GM12892 (cell line): Measurements from ENCODE around the gene SNX15.

Experiments used
- DNase-seq: peaks from one replicate; pipeline ENCODE4 v3.0.0; 2011; ENCODE audit not compliant: insufficient read length
- FAIRE-seq: peaks from 2 replicates; lab custom pipeline; 2011; peaks lifted over from hg19 to GRCh38; lab: Jason Lieb, UNC
- POLR2A ChIP-seq: IDR thresholded peaks from 2 replicates; pipeline ENCODE4 v1.6.1; 2011; ENCODE audit warnings: low read depth, low read length, control low read depth
- POLR2AphosphoS5 ChIP-seq: IDR thresholded peaks from 2 replicates; pipeline ENCODE4 v1.6.1; 2011; ENCODE audit warnings: low read depth, low read length, control low read depth
- TAF1 ChIP-seq: IDR thresholded peaks from 2 replicates; pipeline ENCODE4 v1.6.1; 2011; ENCODE audit warnings: low read depth, mild to moderate bottlenecking, control low read depth, low read length, borderline replicate concordance

The SNX15 gene

DNA sequence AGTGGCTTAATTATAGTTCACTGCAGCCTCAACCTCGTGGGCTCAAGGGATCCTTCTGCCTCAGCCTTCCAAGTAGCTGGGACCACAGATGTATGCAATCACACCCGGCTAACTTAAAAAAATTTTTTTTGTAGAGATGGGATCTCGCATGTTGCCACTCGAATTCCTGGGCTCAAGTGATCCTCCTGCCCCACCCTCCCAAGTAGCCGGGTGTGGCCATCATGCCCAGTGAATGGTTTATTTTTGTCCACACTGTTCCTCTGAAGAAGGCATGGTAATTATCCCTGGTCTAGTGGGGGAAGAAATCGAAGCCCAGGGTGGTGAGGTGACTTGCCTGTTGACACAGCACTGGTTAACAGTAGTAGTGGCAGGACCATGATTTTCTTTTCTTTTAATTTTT, 15.7 kb downstream of the SNX15 start:
- no peak for TF ChIP-seq TAF1
- TF ChIP-seq POLR2A: no peak
- TF ChIP-seq POLR2AphosphoS5: no peak
- DNase-seq (no peak), FAIRE-seq (no peak)

DNA sequence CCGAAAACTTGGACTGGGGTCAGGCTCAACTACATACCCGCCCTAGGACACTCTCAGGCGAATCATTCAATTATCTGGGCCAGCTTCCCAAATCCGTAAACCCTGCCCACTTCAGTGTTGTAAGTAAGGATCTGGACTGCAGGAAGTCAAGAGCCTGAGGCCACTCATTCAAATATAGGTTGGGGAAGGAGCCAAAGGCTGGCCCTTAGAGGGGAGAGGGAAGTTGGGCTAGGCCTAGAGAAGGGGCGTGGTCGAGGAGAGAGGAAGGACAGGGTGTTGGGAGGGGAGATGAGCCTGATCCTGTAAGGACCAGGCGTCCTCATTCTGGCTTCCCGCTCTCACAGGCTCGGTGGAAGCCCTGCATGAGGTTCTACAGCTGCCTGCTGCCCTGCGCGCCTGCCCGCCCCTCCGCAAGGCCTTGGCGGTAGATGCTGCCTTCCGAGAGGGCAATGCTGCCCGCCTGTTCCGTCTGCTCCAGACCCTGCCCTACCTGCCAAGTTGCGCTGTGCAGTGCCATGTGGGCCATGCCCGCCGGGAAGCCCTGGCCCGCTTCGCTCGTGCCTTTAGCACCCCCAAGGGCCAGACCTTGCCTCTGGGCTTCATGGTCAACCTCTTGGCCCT, 16.8 kb downstream of the SNX15 start:
- DNase-seq (no peak), FAIRE-seq (no peak)
- TF ChIP-seq POLR2A (no peak), POLR2AphosphoS5 (no peak), TAF1 (no peak)

DNA sequence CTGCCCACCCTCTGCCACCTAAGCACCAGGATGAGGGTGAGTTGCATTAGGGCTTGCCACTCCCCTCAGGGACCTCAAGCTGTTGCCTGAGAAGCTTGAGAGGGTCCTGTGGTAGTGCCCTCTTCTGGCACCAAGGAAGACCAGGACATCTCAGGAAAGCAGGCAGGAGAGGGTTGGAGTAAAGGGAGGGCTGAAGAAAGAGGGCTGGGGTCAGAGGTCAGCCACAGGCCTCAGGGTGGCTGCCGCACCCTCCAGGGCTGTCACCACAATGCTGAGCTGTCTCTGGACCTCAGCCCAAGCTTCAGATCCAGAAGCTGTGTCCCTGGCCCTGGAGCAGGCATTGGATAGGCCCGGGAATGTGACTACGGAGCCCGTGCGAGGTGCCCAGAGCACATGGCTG, 17.8 kb downstream of the SNX15 start:
- DNase-seq (no peak), FAIRE-seq (no peak)
- TF ChIP-seq POLR2AphosphoS5: no peak

DNA sequence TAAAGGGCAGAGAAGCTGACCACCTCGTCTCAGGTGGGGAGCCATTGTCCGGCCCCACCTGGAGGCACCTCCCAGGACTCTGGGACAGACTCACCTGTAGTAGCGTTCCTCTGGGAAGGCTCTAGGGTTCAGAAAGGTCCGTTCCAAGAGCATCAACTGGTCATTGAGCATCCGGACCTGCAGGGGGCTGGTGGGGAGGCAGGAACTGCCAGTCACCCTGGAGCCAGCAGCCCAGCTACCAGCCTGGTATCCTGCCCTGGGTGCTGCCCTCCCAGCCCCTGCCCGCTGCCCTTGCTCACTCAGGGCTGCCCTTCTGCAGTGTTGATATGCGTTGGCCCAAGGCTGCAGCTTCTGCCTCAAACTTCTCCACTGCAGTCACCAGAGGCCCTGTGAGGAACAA, 18.5 kb downstream of the SNX15 start:
- no peak for TF ChIP-seq TAF1
- TF ChIP-seq POLR2A: no peak
- no peak for TF ChIP-seq POLR2AphosphoS5
- no peak for FAIRE-seq
- no peak for DNase-seq

DNA sequence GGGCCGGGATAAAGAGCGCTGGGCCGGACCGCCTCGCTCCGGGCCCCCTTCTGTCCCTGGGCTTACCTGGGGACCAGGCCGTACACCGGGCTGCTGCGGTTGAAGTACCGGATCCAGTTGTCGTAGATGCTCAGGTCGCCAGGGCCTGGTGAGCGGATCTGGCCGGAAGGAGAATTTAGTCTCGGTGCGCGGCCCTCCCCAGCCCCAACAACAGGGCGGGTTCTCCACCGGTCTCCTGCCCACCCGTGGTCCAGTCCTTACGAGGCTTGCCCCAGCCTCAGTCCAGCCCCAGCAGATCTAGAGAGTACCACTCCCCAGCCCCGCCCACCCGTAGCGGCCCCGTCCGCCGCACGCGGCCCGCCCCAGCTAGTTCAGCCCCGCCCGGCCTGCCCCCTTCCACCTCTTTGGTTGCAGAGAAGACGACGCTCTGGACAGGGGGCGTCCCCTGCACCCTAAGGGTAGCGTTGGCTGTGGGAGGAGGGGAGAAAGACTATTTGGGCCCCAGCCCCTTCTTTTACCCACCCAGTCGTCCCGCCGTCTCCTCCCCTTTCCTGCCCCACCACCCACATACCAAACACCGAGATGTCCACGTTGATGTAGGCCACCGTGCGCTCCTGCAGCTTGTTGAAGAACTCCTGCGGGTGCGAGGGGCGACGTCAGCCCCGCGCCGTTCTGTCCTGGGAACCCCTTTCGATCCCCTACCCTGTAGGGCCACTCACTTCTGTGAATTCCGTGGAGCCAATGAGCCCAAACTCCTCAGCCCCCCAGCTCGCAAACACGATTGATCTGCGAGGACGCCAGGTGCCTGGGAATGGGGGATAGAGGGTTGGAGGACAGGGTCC, 20.6 kb downstream of the SNX15 start:
- FAIRE-seq: peak; percentile 71
- peak; percentile 62 for DNase-seq
- TF ChIP-seq POLR2AphosphoS5 (no peak), POLR2A (no peak), TAF1 (no peak)

DNA sequence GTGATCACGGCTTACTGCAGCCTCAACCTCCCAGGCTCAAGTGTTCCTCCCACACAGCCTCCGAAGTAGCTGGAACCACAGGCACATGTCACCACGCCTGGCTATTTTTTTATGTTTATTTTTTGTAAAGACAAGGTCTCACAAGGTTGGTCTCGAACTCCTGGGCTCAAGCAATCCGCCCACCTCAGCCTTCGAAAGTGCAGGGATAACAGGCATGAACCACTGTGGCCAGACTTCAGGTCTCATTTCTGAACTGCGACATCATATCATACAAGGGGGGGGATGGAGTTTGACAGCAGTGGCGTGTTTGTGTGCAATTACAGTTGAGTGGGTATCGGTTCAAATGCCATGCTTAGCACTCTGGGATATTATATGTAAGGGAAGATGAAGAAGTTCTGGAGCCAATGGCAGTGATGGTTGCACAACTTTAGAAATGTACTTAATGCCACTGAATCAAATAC, 24.2 kb downstream of the SNX15 start:
- FAIRE-seq (no peak), DNase-seq (no peak)
- TF ChIP-seq POLR2A (no peak), TAF1 (no peak), POLR2AphosphoS5 (no peak)

DNA sequence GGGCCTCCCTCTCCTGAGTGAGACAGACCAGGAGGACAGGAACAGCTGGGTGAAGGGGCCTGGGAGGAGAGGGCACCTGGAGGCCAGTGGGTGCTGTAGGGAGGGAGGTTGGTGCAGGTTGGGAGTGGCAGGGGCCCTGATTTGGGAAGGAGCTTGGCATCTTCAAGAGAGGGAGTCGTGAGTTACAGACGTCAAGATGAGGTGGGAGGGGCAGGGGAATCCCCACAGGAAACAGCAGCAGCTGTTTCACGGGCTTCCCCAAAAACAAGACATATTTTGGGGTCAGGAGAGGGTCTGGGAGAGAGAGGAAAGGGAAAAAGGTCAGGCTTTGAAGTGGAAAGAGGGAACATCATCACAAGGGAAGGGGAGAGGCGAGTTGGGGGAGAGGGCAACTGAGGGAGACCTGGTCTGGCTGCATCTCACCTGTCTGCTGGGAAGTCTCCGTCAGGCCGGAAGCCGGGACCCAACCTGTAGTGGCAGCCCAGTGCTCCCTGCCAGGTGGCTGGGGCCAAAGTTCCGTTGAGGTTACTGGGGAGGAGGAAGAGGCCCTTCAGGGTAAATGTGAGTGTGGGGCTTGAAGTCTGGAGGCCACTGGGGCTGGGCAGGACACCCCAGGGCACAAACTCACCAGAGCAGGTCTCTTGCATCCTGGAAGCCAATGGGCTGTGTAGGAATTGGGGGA, 26.7 kb downstream of the SNX15 start:
- FAIRE-seq (no peak), DNase-seq (no peak)
- TF ChIP-seq TAF1 (no peak), POLR2AphosphoS5 (no peak)

DNA sequence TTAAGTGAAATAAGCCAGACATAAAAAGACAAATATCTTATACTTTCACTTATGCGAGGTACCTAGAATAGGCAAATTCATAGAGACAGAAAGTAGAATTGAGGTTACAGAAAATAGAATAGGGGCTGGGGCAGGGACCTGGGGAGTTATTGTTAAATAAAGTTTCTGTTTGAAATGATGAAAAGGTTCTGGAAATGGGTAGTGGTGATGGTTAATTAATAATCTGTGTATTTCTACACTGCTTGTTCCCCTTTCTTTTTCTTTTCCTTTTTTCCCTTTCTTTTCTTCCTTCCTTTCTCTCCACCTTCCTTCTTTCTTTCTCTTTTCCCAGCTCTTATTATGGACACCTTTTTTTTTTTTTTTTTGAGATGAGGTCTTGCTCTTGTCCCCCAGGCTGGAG, 28.3 kb downstream of the SNX15 start:
- no peak for TF ChIP-seq POLR2A
- TF ChIP-seq TAF1: no peak
- no peak for TF ChIP-seq POLR2AphosphoS5
- DNase-seq: no peak
- no peak for FAIRE-seq

DNA sequence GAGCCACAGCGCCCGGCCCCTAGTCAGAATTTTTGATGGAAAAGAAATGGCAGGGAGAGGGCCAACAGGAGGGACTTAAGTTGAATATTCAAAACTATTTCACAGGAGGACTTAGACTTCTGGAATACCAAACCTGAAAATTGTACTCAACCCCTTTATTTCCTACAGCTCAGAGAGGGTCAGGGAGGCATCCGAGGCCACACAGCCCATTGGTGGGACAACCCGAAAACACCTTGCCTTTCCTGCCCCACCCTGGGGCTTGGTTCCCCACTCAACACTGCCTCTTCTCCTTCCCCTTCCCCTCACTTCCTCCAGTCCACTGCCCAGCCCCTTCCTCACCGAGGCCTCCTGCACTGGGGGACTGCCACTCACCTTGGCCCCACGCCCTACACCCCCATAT, 29.8 kb downstream of the SNX15 start:
- DNase-seq (no peak), FAIRE-seq (no peak)
- TF ChIP-seq POLR2A (no peak), TAF1 (no peak), POLR2AphosphoS5 (no peak)

DNA sequence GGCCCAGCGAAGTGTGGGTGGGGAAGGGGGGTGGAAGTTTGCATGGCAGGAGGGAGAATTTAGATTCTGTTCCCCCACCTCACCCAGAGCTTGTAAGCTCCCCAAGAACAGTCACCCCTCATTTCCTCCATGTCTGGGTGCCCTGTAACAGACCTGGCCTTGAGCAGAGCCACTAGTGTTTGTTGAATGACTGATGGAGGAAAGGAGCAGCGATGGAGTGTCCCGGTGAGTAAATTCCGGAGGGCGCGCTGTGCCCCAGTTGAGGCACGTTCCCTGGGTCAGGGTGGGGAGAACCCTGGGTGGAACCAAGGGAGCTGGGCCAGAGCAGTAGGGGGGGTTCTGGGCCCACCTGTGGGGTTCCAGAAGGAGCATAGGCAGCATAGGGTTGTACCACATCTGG, 30.3 kb downstream of the SNX15 start:
- DNase-seq (no peak), FAIRE-seq (no peak)
- no peak for TF ChIP-seq POLR2A
- no peak for TF ChIP-seq TAF1
- TF ChIP-seq POLR2AphosphoS5: no peak

DNA sequence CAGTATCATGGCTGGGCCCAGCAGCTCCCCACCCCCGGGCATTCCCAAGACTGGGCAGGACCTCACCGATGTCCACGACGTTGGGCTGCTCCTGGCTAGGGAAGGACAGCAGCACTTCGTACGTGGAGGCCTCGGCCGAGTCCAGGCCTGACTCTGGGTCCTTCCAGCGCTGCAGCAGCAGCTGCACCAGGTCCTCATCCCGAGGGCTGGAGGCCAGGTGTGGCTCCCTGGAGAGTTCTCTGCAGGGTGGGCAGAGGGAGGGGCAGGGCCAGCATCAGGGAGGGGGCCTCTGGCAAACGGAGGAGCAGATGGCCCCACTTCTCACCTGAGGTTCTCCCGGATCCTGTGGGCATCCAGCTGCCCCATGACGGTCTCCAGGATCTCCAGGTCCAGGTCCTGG, 30.8 kb downstream of the SNX15 start:
- no peak for TF ChIP-seq TAF1
- TF ChIP-seq POLR2AphosphoS5: no peak
- no peak for TF ChIP-seq POLR2A
- no peak for DNase-seq
- no peak for FAIRE-seq

DNA sequence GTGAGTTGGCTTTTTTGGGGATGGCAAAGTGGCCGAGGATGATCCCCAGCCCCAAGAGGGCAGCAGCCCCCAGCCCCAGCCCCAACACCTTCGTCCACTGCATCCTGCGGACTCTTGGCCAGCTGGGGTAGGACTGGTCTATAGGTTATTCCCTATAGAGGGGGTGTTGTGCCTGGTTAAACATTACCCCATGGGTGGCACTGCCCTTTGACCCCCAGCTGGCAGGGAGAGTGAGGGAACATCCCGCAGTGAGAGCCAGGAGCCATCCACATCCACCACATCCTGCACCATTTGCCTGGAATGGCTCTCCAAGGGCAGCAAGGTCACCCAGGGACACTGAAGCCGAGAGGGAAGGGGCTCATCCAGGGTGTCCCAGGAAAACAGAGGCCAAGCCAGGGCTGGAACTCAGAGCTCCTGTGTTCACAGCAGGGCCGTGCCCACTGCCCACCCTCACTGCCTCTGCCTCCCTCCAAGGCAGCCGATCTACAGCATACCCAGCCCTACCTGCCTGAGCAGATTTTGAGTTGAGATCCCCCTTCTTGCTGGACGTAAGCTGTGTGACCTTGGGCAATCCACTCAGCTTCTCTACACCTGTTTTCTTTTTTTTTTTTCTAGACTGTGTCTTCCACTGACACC, 31.3 kb downstream of the SNX15 start, which contains the start of gene NAALADL1:
Gene NAALADL1, minus strand, starts transcription at position 135 of the 636 bp plus-strand sequence. Its CDS starts 32 bp downstream, at position 103.
- no peak for FAIRE-seq
- DNase-seq: no peak
- no peak for TF ChIP-seq POLR2AphosphoS5
- TF ChIP-seq POLR2A: no peak
- no peak for TF ChIP-seq TAF1
